Cerebellar cortex (tissue), 1 donor: Measurements from ENCODE around the gene MYO1D.
"Not testable (repeated sequence)": the region's sequence is repeated elsewhere in the genome, so short reads cannot be mapped to it uniquely, and the experiment has no call there.

Experiments
- DNase-seq: peaks from one replicate; pipeline ENCODE4 v3.0.0-alpha.2; 2015; ENCODE audit warnings: low spot score

The MYO1D gene

DNA sequence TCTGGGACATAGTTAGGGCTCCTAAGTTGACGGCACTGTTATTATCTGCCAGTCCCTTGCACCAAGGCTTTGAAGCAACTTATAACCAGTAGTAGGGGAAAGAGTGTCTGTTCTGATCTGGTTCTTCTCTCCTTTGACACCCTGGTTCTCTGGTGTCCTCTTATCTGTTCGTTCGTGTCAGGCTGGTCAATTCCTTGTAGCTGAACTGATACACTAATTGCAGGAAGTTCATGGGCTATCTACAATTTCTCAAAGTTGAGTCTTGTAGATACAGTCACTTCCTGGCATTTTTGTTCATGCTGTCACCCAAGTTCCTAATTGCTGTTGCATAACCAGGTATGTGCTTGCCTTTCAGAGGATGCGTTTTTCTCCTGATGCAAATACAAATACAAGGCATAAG, 17.3 kb upstream of the MYO1D start:
- DNase-seq, result no peak

- not testable (repeated sequence) for DNase-seq
Measured at GRCh38 chr17:32887410-32887809, 10.5 kb upstream of the MYO1D start.

- DNase-seq, result not testable (repeated sequence)
Measured at GRCh38 chr17:32886951-32887350, 10.0 kb upstream of the MYO1D start.

DNA sequence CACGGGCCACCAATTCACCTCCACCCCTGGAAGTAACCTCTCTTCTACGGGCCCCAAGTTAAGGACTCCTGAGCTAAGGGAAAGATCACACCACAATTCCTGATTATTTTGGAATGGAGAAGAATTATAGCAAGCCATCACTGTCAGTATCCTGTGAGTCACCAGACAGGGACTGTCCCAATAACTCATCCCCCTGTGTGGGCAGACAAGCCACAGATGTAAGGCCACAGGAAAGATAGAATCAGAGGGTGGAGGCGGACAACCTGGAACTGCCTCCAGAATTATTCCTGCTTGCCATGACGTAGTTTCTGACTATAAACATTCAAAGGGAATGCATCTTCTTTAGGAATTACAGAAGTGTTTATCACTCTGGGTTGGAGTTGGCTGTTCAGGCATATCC, 5.8 kb upstream of the MYO1D start:
- DNase-seq, result no peak

- no peak for DNase-seq
Measured at GRCh38 chr17:32882029-32882428, 5.1 kb upstream of the MYO1D start.

DNA sequence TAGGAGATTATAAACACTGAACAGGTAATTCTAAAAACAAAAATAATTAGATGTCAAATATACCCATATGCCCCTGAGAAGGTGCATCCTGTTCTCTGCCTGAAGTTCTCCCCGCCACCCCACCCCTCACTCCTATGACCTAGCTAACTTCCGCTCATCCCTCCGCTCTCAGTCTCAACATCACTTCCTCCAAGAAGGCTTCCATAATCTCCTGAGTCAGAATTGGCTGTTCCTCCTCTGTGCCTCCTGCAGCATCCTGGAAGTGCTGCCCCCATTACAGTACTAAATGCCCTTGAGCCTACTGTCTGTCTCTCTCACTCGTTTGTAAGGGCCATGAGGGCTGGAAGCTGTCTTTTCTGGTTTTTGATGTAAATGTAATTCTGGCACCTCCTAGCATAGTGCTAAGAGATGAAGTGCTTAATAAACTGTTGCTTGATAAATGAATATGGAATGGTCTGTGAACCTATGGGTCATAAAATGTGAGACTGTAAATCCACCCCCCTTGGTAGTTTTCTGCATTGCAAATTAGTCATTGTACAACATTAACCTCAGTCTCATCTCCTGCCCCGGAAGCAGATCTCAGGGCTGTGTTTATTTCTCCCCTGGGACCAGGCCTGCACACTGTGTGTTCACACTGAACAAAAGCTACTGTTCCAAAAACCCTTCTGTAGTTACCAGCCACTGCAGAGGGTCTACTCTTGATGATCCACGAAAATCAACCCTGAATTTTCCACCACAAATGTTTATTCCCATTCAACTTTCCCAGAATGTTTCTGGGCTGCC, 3.9 kb upstream of the MYO1D start:
- DNase-seq, result no peak

- no peak for DNase-seq
Measured at GRCh38 chr17:32879134-32879533, 2.2 kb upstream of the MYO1D start.

GRCh38 chr17:32878211-32878610, 1.3 kb upstream of the MYO1D start:
- no peak for DNase-seq

DNA sequence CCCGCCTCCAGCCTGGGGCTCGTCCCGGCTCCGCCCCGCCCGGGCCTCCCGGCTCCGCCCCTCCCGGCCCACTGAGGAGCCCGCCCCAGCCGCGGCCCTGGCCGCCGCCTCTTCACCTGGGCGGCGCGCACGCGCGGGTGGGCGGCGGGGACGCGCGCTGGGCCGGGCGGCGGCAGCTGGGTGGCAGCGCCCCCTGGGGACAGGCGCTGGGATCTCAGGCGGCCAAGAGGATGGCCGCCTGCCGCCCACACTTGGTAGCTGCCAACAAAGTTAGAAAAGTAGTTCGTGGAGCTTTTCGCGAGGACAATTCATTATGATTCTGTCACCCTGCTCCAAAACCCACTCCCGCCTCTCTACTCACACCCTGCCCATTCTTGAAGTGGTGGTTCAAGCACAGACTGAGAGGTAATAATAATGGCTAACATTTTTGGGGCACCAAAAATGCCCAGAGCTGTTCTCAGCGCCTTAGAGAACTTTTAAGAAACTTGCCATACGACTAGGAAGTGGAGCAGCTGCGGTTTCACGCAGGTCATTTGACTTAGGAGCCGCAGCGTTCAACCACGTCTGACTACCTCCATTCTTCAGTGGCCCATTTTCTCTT, 340 bp upstream of the MYO1D start:
- peak; percentile 82 for DNase-seq

- peak; percentile 17 for DNase-seq
Measured at GRCh38 chr17:32875923-32876416, 954 bp downstream of the MYO1D start.

- no peak for DNase-seq
Measured at GRCh38 chr17:32875230-32875917, 1.6 kb downstream of the MYO1D start.

DNA sequence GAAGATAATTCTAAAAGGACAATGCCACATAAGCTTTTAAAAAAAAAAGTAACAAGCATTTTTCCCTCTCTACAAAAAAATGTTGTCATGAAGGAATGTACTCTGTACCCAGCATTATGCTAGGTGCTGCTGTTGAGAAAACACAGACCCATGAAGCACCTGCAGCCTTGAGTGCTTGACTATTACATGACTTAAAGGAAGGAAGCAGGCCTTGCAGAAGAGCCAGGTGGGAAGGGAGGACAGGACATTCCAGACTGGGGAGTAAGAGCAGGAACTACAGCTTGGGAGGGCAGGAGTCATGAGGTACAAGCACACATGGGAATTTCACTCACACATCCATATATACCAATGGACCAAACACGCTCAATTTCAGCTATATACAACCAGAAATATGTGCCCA, 3.8 kb downstream of the MYO1D start:
- no peak for DNase-seq

DNA sequence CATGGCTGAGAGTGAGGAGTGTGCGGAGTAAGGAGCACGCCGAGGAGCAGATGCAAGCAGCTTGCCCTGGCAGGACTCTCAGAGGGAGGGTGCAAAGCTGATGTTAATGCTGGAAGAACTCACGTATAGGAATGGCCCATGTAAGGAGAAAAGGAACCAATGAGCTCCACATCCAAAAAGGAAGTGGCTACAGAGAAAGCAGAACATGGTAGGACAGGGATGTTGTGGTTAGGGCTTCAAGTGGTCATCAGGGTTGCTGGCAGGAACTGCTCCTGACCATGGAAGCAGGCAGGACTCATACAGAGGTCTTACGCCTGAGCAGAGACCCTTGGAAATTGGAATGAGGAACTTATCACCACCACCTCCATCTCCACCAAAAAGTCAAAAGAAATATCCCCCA, 5.2 kb downstream of the MYO1D start:
- DNase-seq, result no peak

GRCh38 chr17:32870969-32871368, 6.0 kb downstream of the MYO1D start:
- DNase-seq, result no peak

GRCh38 chr17:32870027-32870670, 6.8 kb downstream of the MYO1D start:
- no peak for DNase-seq

GRCh38 chr17:32869345-32870026, 7.4 kb downstream of the MYO1D start:
- DNase-seq, result no peak

DNA sequence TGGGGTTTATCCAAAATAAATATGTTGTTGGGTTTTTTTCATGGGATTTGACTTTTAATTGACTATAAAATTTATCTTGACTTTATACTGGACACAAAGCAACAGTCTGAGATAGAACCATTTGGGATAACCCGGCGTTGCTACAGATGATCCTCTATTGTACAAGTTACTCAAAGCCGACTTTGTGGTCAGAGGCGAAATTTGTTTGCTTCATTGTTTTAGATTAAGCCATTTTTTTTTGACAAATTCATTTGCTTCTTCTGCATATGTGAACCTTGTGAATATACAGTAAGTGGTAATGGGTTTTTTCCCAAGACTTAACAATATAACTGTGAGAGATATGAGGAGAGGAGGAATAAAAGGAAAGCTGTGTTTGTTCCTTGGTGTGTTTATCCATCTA, 11.8 kb downstream of the MYO1D start:
- DNase-seq, result no peak

DNA sequence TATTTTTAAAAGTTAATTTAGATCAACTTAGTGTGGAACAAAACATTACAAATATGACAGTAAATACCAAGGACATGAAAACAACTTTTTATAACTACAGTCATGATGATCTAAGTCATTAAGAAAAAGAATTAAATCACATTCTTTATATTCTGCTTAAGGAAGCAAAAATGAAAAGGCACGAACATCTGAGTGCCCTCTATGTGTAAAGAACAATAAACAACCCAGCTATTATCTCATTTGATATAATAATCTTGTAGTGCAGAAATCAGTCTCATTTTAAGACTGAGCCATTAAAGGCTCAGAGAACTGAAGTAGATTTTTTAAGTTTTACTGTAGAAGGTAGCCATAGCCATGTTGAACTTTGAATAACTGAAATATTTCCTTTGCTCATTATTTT, 13.4 kb downstream of the MYO1D start:
- no peak for DNase-seq

DNA sequence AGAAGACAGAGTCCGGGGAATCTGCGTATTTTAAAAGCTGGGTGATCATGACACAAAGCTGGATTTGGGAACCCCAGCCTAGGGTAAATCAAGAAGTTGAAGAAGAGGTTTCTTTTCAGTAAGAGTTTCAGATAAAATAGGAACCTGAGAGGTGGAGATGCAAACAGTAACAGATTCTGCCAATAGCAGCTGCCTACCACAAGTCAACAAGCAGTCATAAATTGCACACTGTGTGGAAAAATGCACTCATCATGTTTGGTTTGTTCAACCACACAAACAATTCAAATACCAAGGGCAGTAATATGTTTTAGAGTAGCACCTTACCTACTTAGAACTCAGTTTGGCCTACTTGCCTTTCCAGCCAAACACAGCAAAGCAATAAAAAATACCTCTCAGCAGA, 14.0 kb downstream of the MYO1D start:
- no peak for DNase-seq

DNA sequence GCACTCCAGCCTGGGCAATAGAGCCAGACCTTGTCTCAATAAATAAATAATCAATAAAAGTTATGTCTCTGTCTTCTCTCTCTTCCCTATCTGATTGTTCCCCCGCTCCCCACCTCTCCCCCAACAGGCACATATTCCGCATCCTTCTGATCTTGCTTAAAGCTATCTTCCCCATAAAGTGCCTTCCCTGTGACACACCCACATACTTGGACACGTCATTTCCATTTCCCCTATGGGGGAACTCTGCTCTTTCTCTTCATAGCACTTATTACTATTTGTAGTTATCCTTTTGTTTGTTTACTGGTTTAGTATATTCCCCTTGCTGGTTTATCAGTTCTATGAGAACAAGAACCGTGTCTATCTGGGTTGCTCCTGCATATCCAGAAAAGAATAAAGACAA, 14.9 kb downstream of the MYO1D start:
- DNase-seq, result no peak

DNA sequence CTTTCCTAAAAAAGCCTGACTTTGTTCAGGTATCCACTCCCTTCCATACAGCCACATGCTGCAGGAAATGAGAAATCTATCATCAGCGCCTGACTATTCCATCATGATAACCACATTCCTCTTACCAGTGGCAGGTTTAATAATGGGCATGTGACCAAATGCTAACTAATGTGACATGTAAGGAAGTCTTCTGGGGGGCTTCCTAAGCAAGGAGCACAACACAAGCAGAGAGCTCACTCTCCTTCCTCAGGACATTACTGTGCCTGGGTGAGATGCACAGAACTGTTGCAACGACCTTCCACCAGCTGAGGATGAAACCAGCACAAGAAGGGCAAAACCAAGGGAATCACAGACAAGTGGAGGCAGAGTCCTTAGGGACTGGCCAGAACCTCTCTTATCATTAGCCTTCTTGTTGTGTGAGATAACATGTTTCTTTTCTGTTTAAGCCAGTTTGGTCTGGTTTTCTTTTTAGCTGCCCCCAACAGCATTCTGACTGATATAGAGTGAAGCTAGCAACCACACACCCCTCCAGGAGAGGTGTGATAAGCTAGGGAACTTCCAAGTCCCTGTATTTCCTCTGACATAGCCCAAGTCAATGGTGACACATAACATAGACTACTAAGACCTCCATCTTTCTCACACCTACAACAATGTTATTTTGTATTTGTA, 16.9 kb downstream of the MYO1D start:
- DNase-seq, result no peak
